Endometrial microvascular endothelial cells (primary cell): ENCODE measurements around the gene RAVER2. TPM values are rescaled to one million over a fixed set of nuclear protein-coding genes. Genes with fewer than 3 reads are reported as not detected.
"Not testable (repeated sequence)": the region's sequence is repeated elsewhere in the genome, so short reads cannot be mapped to it uniquely, and the experiment has no call there.

Experiments
- in situ Hi-C: cut with HindIII; loops from 2 replicates; pipeline ENCODE4 v1.10.0; 2017; ENCODE audit warnings: low sequenced_read_pairs, low pct_unique_long_range_greater_than_20kb; ENCODE audit errors: inconsistent ontology term
- total RNA-seq: library from RNA; depleted of rRNA; stranded (reverse); fragments of >200 nt; gene quantifications from one replicate; pipeline ENCODE4 v1.2.3, GENCODE V29; 2015; ENCODE audit errors: inconsistent ontology term

RAVER2 gene
- total RNA-seq, 1 donor from 2014 or later: 13.2 TPM

DNA sequence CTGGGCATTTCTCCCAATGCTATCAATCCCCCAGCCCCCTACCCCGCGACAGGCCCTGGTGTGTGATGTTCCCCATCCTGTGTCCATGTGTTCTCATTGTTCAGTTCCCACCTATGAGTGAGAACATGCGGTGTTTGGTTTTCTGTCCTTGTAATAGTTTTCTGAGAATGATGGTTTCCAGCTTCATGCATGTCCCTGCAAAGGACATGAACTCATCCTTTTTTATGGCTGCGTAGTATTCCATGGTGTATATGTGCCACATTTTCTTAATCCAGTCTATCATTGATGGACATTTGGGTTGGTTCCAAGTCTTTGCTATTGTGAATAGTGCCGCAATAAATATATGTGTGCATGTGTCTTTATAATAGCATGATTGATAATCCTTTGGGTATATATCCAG, 38.0 kb downstream of the RAVER2 start:
- in situ Hi-C loops: not testable (repeated sequence)

- in situ Hi-C loops: no loop called here
Measured at GRCh38 chr1:64790832-64791487, 46.1 kb downstream of the RAVER2 start.

GRCh38 chr1:64798872-64799271, 54.0 kb downstream of the RAVER2 start:
- in situ Hi-C loops: no loop called here

DNA sequence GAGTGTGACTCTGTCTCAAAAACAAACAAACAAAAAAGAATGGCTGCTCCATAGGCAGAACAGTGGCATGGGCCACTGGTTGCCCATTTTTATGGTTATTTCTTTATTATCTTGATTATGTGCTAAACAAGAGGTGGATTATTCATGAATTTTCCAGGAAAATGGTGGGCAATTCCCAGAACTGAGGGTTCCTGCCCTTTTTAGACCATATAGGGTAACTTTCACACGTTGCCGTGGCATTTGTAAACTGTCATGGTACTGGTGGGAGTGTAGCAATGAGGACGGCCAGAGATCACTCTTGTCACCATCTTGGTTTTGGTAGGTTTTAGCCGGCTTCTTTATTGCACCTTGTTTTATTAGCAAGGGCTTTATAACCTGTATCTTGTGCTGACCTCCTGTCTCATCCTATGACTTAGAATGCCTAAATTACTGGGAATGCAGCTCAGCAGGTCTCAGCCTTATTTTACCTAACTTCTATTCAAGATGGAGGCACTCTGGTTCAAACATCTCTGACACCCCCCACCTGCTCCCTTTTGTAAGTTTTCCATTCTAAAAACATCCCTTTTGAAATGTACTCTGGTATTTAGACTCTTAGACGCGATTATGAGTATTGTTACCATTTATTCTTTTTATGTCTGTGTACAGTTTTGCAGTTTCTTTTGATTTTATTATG, 57.1 kb downstream of the RAVER2 start:
- in situ Hi-C loops: no loop called here

DNA sequence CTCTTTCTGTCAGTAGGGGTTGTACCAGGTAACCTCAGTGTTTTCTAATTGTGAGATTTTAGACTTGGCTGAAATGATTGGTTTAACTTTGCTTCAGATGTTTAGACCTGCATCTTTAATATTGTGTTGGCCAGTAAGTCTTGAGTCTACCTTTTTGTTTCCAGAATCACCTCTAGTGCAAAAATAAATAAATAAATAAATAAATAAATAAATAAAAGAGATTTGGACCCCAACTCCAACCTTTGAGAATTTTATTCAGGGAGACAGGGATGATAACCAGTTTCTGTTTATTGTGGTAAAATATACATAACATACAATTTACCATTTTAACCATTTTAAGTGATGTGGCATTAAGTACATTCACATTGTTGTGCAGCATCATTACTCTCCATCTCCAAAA, 64.4 kb downstream of the RAVER2 start:
- in situ Hi-C loops: no loop called here

GRCh38 chr1:64810001-64810400, 65.1 kb downstream of the RAVER2 start:
- in situ Hi-C loops: no loop called here

- in situ Hi-C loops: no loop called here
Measured at GRCh38 chr1:64811131-64811530, 66.3 kb downstream of the RAVER2 start.

GRCh38 chr1:64814427-64814826, 69.6 kb downstream of the RAVER2 start:
- in situ Hi-C loops: no loop called here

GRCh38 chr1:64817364-64817763, 72.5 kb downstream of the RAVER2 start:
- in situ Hi-C loops: not testable (repeated sequence)

DNA sequence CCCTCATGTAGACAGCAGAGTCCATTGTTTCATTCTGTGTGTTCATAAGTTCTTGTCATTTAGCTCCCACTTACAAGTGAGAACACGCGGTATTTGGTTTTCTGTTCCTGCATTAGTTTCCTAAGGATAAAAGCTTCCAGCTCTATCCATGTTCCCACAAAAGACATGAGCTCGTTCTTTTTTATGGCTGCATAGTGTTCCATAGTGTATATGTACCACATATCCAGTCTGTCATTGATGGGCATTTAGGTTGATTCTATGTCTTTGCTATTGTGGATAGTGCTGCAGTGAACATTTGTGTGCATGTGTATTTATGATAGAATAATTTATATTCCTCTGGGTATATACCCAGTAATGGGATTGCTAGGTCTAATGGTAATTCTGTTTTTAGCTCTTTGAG, 75.7 kb downstream of the RAVER2 start:
- in situ Hi-C loops: not testable (repeated sequence)

- in situ Hi-C loops: no loop called here
Measured at GRCh38 chr1:64822621-64823020, 77.7 kb downstream of the RAVER2 start.

GRCh38 chr1:64823691-64824476, 79.0 kb downstream of the RAVER2 start:
- in situ Hi-C loops: no loop called here

GRCh38 chr1:64826991-64827390, 82.1 kb downstream of the RAVER2 start:
- in situ Hi-C loops: no loop called here

- in situ Hi-C loops: no loop called here
Measured at GRCh38 chr1:64828829-64829228, 84.0 kb downstream of the RAVER2 start.

DNA sequence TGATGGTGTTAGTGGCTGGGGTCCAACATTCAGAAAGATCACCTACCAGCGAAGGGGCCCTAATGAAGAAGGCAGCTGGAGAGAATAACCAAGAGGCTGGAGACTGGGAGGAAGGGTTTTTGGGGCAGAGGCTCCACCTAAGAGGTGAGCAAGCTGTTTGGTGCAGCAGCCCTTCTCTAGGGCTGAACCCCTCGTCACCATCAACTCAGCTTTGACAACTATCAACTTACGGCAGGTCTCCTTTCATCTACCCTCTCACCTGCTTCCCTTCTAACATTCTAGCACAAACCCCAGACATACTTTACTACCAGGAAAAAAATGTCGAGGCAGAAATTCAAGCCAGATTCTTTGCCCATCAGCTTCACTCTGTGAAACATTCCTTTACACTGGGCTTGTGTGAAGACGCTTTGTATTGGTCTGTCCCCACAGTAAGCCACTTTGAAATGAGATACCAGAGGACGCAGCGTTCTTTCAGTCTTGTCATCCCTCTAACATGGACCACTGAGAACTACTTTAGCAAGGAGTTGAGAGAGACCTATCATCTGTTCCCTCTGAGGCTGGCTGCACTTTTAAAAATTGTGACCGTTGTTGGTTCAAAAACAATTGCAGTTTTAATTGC, 84.6 kb downstream of the RAVER2 start:
- in situ Hi-C loops: no loop called here

DNA sequence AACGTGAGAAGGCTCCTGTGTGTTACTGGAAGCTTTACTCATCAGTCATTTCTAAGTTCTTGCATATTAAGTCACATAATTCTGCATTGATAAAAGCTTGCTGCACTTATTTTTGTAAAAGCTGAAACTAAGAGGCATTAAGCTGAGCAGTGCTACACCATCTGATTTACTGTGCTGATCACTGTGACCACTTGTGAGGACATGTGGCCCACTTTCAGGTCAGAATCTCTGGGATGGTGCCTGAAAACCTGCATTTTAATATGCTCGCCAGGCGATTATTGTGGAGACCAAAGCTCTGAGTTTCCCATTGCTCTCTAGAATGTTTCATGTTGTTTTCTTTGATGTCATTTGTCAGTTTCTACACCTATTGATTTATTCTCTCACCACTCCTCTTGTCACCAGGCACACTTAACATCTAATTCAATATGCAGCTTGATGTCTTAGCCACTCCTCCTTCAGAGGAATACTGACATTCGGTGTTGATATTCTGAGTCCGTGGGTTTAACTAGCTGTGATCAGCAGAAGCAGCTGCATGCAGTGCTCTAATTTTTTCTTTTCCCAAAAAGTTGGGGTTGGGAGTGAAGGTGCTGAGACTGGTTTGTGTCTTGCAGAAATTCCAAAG, 85.3 kb downstream of the RAVER2 start:
- in situ Hi-C loops: no loop called here

GRCh38 chr1:64834734-64835133, 89.9 kb downstream of the RAVER2 start:
- in situ Hi-C loops: no loop called here

GRCh38 chr1:64836802-64837201, 91.9 kb downstream of the RAVER2 start:
- in situ Hi-C loops: no loop called here

DNA sequence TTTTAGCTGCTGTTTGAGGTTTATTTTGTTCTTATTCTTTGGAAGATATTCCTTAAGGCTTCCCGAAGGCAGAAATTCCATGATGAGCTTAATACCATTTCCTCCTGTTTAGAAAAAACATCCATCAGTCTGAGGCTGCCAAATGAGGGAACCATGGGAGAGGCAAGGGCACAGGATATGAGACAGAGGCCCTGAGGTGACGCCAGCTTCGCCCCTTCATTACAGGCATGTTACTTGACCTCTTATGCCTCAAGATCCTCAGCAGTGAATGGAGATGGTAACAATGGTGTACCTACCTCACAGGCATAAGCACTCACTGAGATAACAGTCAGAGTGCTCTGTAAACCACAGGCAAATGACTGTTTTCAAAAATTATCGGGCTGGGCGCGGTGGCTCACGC, 93.6 kb downstream of the RAVER2 start:
- in situ Hi-C loops: no loop called here
